ENCODE results near the gene SPC24. TPM values are rescaled to one million over a fixed set of nuclear protein-coding genes. Genes with fewer than 3 reads are reported as not detected.
"Not testable (repeated sequence)": the region's sequence is repeated elsewhere in the genome, so short reads cannot be mapped to it uniquely, and the experiment has no call there.

The SPC24 gene
- total and polyA plus RNA-seq, 2 experiments from 2014 or later = 8.8 to 11.5 TPM

DNA sequence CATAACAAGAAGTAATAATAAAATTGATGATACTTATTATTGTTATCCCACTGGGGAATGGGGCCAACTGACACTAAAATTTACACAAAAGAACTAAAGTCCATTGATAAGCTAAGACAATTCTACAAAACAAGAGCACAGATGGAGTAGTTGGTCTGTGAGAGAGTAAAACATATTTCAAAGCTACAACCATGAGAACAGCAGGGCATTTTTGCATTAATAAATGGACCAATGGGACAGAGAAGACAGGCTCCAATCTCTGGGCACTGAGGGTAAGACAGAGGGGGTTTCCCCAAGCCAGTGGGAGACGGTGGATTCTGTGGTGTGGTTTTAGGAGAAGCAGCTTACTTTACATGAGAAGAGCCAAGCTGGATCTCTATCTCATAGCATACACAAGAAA lies 27.4 kb upstream of the SPC24 start:
- no peaks in the 10 kb centered on the region for H3K36me3 ChIP-seq (replicated peaks; ENCODE audit: insufficient read depth, low read depth)
- no peak for DNase-seq (ENCODE audit: low spot score)
- no peak overlapping the region for H3K27ac ChIP-seq
- no peak overlapping the region for H3K4me2 ChIP-seq
- 91% methylated on average over 1 of the region's 1 CpG for WGBS (ENCODE audit: low lambda C conversion rate, missing lambda C conversion rate)
- peaks cover 27% of the 10 kb centered on the region for H3K79me2 ChIP-seq
- H3K4me3 ChIP-seq = no peak overlapping the region
- H4K20me1 ChIP-seq (ENCODE audit: insufficient read depth, poor library complexity, severe bottlenecking) = no peaks in the 10 kb centered on the region
- H2AFZ ChIP-seq = no peak overlapping the region
- H3K9me3 ChIP-seq (ENCODE audit: low read depth) = no peaks in the 10 kb centered on the region
- no peaks in the 10 kb centered on the region for H3K4me1 ChIP-seq (ENCODE audit: insufficient read depth)
- H3K9me2 ChIP-seq (replicated peaks; ENCODE audit: insufficient read depth) = no peaks in the 10 kb centered on the region
- no peaks in the 10 kb centered on the region for H3K27me3 ChIP-seq
- TF ChIP-seq EZH2 (IDR thresholded peaks at IDR 0.05; ENCODE audit: borderline replicate concordance) = no peak
- TF ChIP-seq EZH2phosphoT487 (IDR thresholded peaks at IDR 0.05; ENCODE audit: low read depth, severe bottlenecking, unreplicated experiment) = no peak
- no peak for TF ChIP-seq CTCF (IDR thresholded peaks at IDR 0.05; ENCODE audit: poor library complexity)

DNA sequence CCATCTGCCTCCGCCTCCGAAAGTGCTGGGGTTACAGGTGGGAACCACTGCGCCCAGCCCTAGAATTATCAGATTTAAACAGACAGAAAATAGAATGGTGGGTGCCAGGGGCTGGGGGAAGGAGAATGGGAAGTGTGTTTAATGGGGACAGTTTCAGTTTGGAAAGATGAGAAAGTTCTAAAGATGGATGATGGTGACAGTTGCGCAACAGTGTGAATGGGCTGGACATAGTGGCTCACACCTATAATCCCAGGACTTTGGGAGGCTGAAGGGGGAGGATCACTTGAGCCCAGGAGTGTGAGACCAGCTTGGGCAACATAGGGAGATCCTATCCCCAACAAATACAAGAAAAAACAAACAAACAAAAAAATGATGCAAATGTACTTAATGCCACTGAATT lies 25.9 kb upstream of the SPC24 start:
- no peak overlapping the region for H2AFZ ChIP-seq
- H3K9me2 ChIP-seq (replicated peaks; ENCODE audit: insufficient read depth) = no peaks in the 10 kb centered on the region
- H3K27me3 ChIP-seq = no peaks in the 10 kb centered on the region
- no peaks in the 10 kb centered on the region for H3K4me1 ChIP-seq (ENCODE audit: insufficient read depth)
- no peak overlapping the region for H3K4me3 ChIP-seq
- TF ChIP-seq EZH2 (IDR thresholded peaks at IDR 0.05; ENCODE audit: borderline replicate concordance) = no peak
- no peak for TF ChIP-seq EZH2phosphoT487 (IDR thresholded peaks at IDR 0.05; ENCODE audit: low read depth, severe bottlenecking, unreplicated experiment)
- TF ChIP-seq CTCF (IDR thresholded peaks at IDR 0.05; ENCODE audit: poor library complexity) = no peak
- H3K9me3 ChIP-seq (ENCODE audit: low read depth) = no peaks in the 10 kb centered on the region
- H3K79me2 ChIP-seq = peaks cover 18% of the 10 kb centered on the region
- WGBS (ENCODE audit: low lambda C conversion rate, missing lambda C conversion rate) = 96% methylated on average over 4 of the region's 4 CpGs
- no peaks in the 10 kb centered on the region for H3K36me3 ChIP-seq (replicated peaks; ENCODE audit: insufficient read depth, low read depth)
- no peak for DNase-seq (ENCODE audit: low spot score)
- H3K4me2 ChIP-seq = no peak overlapping the region
- H3K27ac ChIP-seq = no peak overlapping the region
- H4K20me1 ChIP-seq (ENCODE audit: insufficient read depth, poor library complexity, severe bottlenecking) = no peaks in the 10 kb centered on the region

- peaks cover 18% of the 10 kb centered on the region for H3K79me2 ChIP-seq
- not testable (repeated sequence) for H3K27me3 ChIP-seq; DNase-seq (ENCODE audit: low spot score); H3K36me3 ChIP-seq (replicated peaks; ENCODE audit: insufficient read depth, low read depth); H3K4me2 ChIP-seq; H4K20me1 ChIP-seq (ENCODE audit: insufficient read depth, poor library complexity, severe bottlenecking); H3K9me2 ChIP-seq (replicated peaks; ENCODE audit: insufficient read depth); H3K4me3 ChIP-seq; H3K27ac ChIP-seq; H3K9me3 ChIP-seq (ENCODE audit: low read depth); H2AFZ ChIP-seq; H3K4me1 ChIP-seq (ENCODE audit: insufficient read depth)
- 85% methylated on average over 8 of the region's 8 CpGs for WGBS (ENCODE audit: low lambda C conversion rate, missing lambda C conversion rate)
Observed at GRCh38 chr19:11180975-11181374, 25.4 kb upstream of the SPC24 start.

- no peaks in the 10 kb centered on the region for H3K9me3 ChIP-seq (ENCODE audit: low read depth)
- H4K20me1 ChIP-seq (ENCODE audit: insufficient read depth, poor library complexity, severe bottlenecking) = no peaks in the 10 kb centered on the region
- H2AFZ ChIP-seq = no peak overlapping the region
- TF ChIP-seq CTCF (IDR thresholded peaks at IDR 0.05; ENCODE audit: poor library complexity) (no peak), EZH2phosphoT487 (IDR thresholded peaks at IDR 0.05; ENCODE audit: low read depth, severe bottlenecking, unreplicated experiment) (no peak), EZH2 (IDR thresholded peaks at IDR 0.05; ENCODE audit: borderline replicate concordance) (no peak)
- H3K4me1 ChIP-seq (ENCODE audit: insufficient read depth) = no peaks in the 10 kb centered on the region
- H3K79me2 ChIP-seq = peaks cover 14% of the 10 kb centered on the region
- H3K36me3 ChIP-seq (replicated peaks; ENCODE audit: insufficient read depth, low read depth) = no peaks in the 10 kb centered on the region
- DNase-seq (ENCODE audit: low spot score) = no peak
- no peak overlapping the region for H3K27ac ChIP-seq
- 95% methylated on average over 8 of the region's 8 CpGs for WGBS (ENCODE audit: low lambda C conversion rate, missing lambda C conversion rate)
- H3K4me2 ChIP-seq = no peak overlapping the region
- H3K27me3 ChIP-seq = no peaks in the 10 kb centered on the region
- no peak overlapping the region for H3K4me3 ChIP-seq
- H3K9me2 ChIP-seq (replicated peaks; ENCODE audit: insufficient read depth) = no peaks in the 10 kb centered on the region
Observed at GRCh38 chr19:11180346-11180745, 24.8 kb upstream of the SPC24 start.
